ENCODE data around the gene CIITA. TPM values are rescaled to one million over a fixed set of nuclear protein-coding genes. Genes with fewer than 3 reads are reported as not detected.
A peak's percentile ranks its signal among the peaks of the same experiment; 100 is the strongest.

Gene CIITA
- total RNA-seq, 2 donors from 2014 or later, result 0.52 to 2.3 TPM

DNA sequence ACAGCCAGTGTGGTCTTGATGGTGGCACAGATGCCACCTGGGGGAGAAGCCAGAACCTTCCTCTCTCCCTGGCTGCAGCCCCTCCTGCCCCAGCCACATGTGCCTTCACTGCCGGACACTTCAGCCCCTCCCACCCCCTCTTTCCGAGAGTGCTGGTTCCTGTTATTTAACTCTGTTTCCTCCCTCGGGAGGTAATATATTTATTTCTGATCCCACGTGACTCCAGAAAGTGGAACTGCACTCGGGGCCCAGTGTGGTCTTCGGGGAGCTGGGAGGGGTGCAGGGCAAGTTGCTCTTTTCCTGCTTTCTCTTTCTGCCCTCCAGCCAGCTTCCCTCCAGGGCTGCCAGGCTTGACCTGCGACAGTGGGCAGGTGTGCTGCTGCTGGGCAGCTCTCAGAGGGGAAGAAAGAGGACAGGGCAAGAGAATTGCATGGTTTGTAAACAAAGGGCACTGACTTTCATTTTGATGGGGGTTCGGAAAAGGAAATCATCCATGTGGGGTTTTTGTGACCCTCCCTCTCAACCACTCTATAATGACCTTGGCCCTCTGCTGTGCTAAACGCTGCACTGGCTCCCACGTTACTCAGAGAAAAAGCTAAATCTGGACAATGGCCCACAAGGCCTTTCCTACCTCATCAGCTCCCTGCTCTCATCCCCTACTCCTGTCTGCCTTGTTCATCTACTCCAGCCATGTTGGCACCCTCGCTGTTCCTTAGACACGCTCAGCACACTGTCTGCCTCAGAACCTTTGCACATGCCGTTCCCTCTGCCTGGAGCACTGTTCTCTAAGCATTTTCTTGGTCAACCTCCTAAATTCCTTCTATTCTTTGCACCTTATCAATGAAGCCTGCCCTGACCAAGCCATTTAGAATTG, 8.2 kb upstream of the CIITA start:
- Mint-ChIP-seq H3K36me3 (no peaks in the 10 kb centered on the region), H3K9me3 (no peaks in the 10 kb centered on the region), H3K27ac (no peak overlapping the region)
- DNase-seq (ENCODE audit: low spot score in 2 of 2) (peak in 1 of 2 donors; percentile 14), ATAC-seq (no peak)

GRCh38 chr16:10870137-10870776, 6.7 kb upstream of the CIITA start:
- Mint-ChIP-seq H3K9me3 (no peaks in the 10 kb centered on the region), H3K36me3 (no peaks in the 10 kb centered on the region), H3K27ac (no peak overlapping the region)
- DNase-seq (ENCODE audit: low spot score in 2 of 2), result no peak
- ATAC-seq, result peak; percentile 54 to 69

DNA sequence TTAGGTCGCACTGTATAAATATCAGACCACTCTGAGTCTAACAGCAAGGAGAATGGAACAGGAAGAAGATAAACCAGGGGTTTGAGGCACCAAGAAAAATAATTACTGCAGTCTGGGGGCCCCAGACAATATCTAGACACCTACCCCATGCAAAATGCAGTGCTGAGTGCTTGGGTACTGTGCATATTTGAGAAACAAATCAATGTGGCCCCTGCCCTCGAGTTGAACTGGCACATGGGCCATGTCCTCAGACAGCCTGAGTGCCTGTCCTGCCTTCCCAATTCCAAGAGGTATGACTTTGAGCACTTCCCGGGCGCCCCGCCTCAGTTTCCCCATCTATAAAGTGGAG, 6.2 kb upstream of the CIITA start:
- ATAC-seq, result peak; percentile 7 to 40

GRCh38 chr16:10871157-10871991, 5.6 kb upstream of the CIITA start:
- Mint-ChIP-seq H3K27ac (peak overlapping the region; percentile 55 to 58), H3K36me3 (no peaks in the 10 kb centered on the region), H3K9me3 (no peaks in the 10 kb centered on the region)
- DNase-seq (ENCODE audit: low spot score in 2 of 2) (peak; percentile 65 to 73), ATAC-seq (peak; percentile 92 to 97)

More for the DNA sequence above, 6.2 kb upstream of the CIITA start:
- Mint-ChIP-seq H3K9me3 (no peaks in the 10 kb centered on the region), H3K36me3 (no peaks in the 10 kb centered on the region), H3K27ac (peak overlapping the region in 1 of 2 donors; percentile 55)
- no peak for DNase-seq (ENCODE audit: low spot score in 2 of 2)

DNA sequence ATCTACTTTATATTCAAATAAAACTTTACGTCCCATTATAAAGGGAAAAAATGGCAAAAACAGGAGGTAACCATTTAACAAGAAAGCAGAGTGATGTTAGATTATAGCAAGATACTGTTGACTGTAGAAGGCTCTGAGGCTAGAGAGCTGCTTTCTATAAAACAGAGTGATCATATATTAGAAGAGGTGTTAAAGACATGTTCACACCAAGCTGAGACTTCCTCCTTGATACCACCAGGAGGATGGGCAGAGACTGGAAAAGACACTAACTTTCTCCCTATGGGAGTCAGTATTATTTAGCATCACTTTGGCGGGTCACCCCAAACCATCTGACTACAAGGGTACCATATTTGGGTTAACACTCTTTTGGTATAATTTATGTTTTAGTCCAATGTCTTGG, 687 bp upstream of the CIITA start:
- H3K36me3 Mint-ChIP-seq, result peaks cover 0 to 7% of the 10 kb centered on the region in 2 donors
- no peaks in the 10 kb centered on the region for H3K9me3 Mint-ChIP-seq
- DNase-seq (ENCODE audit: low spot score in 2 of 2) (no peak), ATAC-seq (no peak)
- no peak overlapping the region for H3K27ac Mint-ChIP-seq

DNA sequence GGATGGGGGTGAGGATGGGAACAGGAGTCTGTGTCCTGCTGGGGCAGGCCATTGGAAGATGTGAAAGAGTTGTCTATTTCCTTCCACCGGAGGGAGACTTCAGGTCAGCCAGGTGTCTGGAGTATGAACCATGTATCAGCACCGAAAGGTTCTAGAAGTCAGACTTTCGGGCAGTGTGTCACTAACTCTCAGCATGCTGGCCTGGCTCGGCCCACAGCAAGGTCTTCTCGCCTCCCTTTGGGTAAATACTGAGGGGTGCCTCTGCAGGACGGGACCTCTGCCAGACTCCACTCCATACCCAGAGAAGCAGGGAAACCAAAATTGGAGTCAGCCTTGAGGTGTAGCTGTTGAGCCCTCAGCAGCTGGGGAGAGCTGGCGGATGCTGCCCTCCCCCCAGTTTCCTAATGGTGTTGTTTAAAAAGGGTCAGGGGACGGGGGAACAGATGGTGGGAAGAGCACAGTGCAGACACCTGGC, 507 bp downstream of the CIITA start:
- ATAC-seq, result no peak
- H3K27ac Mint-ChIP-seq, result no peak overlapping the region
- DNase-seq (ENCODE audit: low spot score in 2 of 2), result peak in 1 of 2 donors; percentile 38
- peaks cover 0 to 7% of the 10 kb centered on the region in 2 donors for H3K36me3 Mint-ChIP-seq
- no peaks in the 10 kb centered on the region for H3K9me3 Mint-ChIP-seq

DNA sequence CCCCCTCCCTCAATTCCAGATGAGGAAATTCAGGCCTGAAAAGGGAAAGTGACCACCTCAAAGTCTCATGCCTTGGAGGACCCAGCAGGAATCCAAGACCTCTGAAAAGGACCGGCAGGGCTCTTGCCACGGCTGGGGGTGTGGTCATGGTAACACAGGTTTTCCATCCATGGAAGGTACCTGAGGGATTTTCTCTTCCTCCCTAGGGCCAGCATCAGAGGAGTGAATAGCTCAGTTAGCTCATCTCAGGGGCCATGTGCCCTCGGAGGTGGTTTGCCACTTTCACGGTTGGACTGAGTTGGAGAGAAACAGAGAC, 1.3 kb downstream of the CIITA start:
- no peak for DNase-seq (ENCODE audit: low spot score in 2 of 2)
- H3K9me3 Mint-ChIP-seq, result no peaks in the 10 kb centered on the region
- H3K27ac Mint-ChIP-seq, result no peak overlapping the region
- peaks cover 0 to 7% of the 10 kb centered on the region in 2 donors for H3K36me3 Mint-ChIP-seq
- ATAC-seq, result no peak

GRCh38 chr16:10878644-10879501, 1.9 kb downstream of the CIITA start:
- H3K9me3 Mint-ChIP-seq, result no peaks in the 10 kb centered on the region
- ATAC-seq (peak; percentile 20 to 71), DNase-seq (ENCODE audit: low spot score in 2 of 2) (peak in 1 of 2 donors; percentile 52)
- H3K36me3 Mint-ChIP-seq, result peaks cover 0 to 7% of the 10 kb centered on the region in 2 donors
- no peak overlapping the region for H3K27ac Mint-ChIP-seq

DNA sequence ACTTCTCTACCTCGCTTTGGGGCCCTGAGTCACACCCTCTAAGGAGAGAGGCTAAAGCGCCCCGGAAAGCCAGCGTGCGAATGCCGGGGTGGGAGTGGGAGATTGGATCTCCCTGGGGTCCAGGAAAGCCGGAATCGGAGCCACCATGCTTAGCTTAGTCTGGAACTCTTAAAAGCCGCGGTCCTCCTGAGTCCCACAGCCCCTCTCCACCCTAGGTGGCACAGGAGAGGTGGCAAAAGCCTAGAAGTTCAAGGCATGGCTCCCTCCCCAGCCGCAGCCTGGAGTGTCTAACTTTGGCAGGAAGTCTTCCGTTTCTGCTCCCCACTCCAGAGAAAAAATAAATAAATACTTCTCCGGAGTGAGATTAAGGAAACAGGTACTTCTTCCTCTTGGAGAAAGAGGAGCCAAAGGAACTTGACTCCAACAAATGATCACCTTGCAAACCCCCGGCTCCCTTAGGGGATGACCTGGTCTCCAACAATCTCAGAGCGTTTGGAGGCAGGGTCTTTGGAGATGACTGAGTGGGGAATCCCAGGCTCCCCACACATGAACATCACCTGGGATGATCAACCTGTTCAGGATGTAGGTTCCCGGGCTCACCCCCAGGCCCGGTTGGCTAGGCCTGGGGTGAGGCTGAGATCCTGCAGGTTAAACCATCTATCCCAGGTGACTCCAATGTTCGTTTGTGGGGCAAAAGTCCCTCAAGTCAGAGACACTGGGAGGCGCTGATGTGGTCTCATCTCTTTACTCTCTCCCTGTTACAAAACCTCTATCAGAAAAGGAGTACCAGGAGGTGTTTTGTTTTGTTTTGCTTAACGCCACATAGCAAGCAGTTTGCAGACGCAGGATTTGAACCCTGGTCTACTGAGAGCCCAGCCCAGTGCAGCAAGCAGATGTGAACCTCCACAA, 2.9 kb downstream of the CIITA start:
- Mint-ChIP-seq H3K9me3 (no peaks in the 10 kb centered on the region), H3K36me3 (peaks cover 0 to 7% of the 10 kb centered on the region in 2 donors), H3K27ac (no peak overlapping the region)
- DNase-seq (ENCODE audit: low spot score in 2 of 2), result no peak
- ATAC-seq, result no peak

GRCh38 chr16:10880594-10881452, 3.8 kb downstream of the CIITA start:
- DNase-seq (ENCODE audit: low spot score in 2 of 2), result no peak
- no peak for ATAC-seq
- Mint-ChIP-seq H3K36me3 (peaks cover 0 to 7% of the 10 kb centered on the region in 2 donors), H3K27ac (no peak overlapping the region), H3K9me3 (no peaks in the 10 kb centered on the region)

DNA sequence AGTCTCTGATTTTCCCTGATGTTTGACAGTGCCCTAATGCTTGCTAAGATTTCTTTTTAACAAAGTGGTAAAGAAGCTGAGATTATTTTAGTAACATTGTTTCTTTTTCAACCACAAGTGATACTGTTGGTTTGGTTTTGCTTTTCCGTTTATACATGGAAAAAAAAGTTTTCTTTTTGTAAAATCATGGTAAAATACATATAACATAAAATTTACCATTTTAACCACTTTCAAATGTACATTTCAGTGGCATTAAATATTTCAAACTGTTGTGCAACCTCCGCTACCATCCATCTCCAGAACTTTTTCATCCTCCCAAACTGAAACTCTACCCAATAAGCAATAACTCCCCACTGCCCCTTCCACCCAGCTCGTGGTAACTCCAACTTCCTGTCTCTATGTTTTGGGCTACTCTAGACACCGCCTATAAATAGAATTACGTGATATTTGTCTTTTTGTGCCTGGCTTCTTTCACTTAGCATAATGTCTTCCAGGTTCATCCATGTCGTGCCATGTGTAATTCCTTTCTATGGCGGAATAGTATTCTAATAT, 4.6 kb downstream of the CIITA start:
- Mint-ChIP-seq H3K36me3 (peaks cover 0 to 7% of the 10 kb centered on the region in 2 donors), H3K9me3 (no peaks in the 10 kb centered on the region), H3K27ac (no peak overlapping the region)
- no peak for DNase-seq (ENCODE audit: low spot score in 2 of 2)
- peak in 1 of 2 donors; percentile 23 for ATAC-seq

GRCh38 chr16:10883004-10883403, 6.0 kb downstream of the CIITA start:
- H3K36me3 Mint-ChIP-seq, result no peaks in the 10 kb centered on the region
- no peak overlapping the region for H3K27ac Mint-ChIP-seq
- no peak for ATAC-seq
- no peaks in the 10 kb centered on the region for H3K9me3 Mint-ChIP-seq
- DNase-seq (ENCODE audit: low spot score in 2 of 2), result no peak

GRCh38 chr16:10885246-10885645, 8.2 kb downstream of the CIITA start:
- no peak for ATAC-seq

DNA sequence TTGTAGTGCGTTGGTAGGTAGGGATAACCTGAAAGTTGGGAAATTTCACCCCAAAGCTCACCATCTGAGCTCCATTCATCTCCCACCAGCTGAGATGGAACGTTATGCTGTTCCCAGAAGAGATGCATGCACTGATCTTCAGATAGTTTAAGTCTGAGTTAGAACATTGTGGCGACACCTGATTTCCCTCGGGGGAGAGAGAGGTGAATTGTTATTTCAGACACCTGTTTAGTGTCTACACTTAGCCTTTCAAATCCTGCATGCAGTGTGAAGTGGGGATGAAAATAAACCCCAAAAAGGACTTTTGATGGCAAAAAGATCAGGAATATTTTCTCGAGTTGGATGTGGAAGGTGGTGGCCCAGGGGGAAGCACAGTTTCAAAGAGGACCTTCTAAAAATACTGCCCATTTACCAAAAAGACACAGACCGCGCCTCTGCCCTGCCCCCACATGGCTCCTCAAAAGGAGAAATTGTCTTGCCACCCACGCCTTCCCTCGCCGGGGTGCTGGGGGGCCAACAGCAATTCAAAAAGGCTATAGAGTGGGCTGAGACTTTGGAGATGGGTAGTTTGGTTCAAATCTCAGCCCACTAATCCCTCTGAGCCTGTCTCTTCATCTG, 11.4 kb downstream of the CIITA start:
- DNase-seq (ENCODE audit: low spot score in 2 of 2) (no peak), ATAC-seq (no peak)
- no peak overlapping the region for H3K27ac Mint-ChIP-seq
- H3K36me3 Mint-ChIP-seq, result no peaks in the 10 kb centered on the region
- H3K9me3 Mint-ChIP-seq, result no peaks in the 10 kb centered on the region

More at GRCh38 chr16:10885246-10885645, 8.2 kb downstream of the CIITA start:
- Mint-ChIP-seq H3K36me3 (no peaks in the 10 kb centered on the region), H3K27ac (no peak overlapping the region), H3K9me3 (no peaks in the 10 kb centered on the region)
- peak in 1 of 2 donors; percentile 14 for DNase-seq (ENCODE audit: low spot score in 2 of 2)
